Gastroesophageal sphincter (tissue), 3 donors: Measurements from ENCODE around the gene MPG.

ENCODE experiments used
- EP300 ChIP-seq: sonication (generic); formaldehyde crosslinking; IDR thresholded peaks from one replicate; pipeline ENCODE4 v1.6.1; 2017; ENCODE audit warnings: antibody characterized with exemption, mild to moderate bottlenecking
- TF ChIP-seq, protein P1 (sequence below), 4 experiments: fragments of 200-600 bp in 2 of 4; fragments of 450-650 bp in 2 of 4; sonication (generic) in 1 of 4; IDR thresholded peaks; one replicate each; pipeline ENCODE4 v1.5.1; 2017 to 2019; ENCODE audit warnings: antibody characterized with exemption in 4 of 4, mild to moderate bottlenecking in 2 of 4, moderate library complexity in 2 of 4

- TF ChIP-seq EP300: no peak
- TF ChIP-seq, protein P1, sequence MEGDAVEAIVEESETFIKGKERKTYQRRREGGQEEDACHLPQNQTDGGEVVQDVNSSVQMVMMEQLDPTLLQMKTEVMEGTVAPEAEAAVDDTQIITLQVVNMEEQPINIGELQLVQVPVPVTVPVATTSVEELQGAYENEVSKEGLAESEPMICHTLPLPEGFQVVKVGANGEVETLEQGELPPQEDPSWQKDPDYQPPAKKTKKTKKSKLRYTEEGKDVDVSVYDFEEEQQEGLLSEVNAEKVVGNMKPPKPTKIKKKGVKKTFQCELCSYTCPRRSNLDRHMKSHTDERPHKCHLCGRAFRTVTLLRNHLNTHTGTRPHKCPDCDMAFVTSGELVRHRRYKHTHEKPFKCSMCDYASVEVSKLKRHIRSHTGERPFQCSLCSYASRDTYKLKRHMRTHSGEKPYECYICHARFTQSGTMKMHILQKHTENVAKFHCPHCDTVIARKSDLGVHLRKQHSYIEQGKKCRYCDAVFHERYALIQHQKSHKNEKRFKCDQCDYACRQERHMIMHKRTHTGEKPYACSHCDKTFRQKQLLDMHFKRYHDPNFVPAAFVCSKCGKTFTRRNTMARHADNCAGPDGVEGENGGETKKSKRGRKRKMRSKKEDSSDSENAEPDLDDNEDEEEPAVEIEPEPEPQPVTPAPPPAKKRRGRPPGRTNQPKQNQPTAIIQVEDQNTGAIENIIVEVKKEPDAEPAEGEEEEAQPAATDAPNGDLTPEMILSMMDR (IDR thresholded peaks at IDR 0.05): no peak
These were observed 44.0 kb upstream of the MPG start for GRCh38 chr16:33877-34647.
